HEK293T (cell line): ENCODE data around the gene ACAT2.
"Not testable (repeated sequence)": the region's sequence is repeated elsewhere in the genome, so short reads cannot be mapped to it uniquely, and the experiment has no call there.

Experiments used
- CTCF ChIA-PET: fragments of 350-600 bp; formaldehyde crosslinking; extraction: SDS; loops from one replicate; lab custom pipeline; 2021; ENCODE audit warnings: antibody characterized with exemption, inconsistent platforms; lab: Yijun Ruan, JAX
- POLR2A ChIA-PET: fragments of 350-600 bp; formaldehyde crosslinking; extraction: SDS; loops from one replicate; lab custom pipeline; 2020; ENCODE audit warnings: antibody characterized with exemption, inconsistent platforms; lab: Yijun Ruan, JAX
- DNase-seq: peaks from one replicate; pipeline ENCODE4 v3.0.0; 2012; ENCODE audit warnings: mixed read lengths; ENCODE audit errors: extremely low spot score
- ARNT ChIP-seq: fragments of 450-650 bp; IDR thresholded peaks from 2 replicates; pipeline ENCODE4 v1.6.1; 2017; ENCODE audit warnings: mild to moderate bottlenecking
- BHLHE40 ChIP-seq: fragments of 450-650 bp; IDR thresholded peaks from 2 replicates; pipeline ENCODE4 v1.6.1; 2016; ENCODE audit warnings: mild to moderate bottlenecking, moderate library complexity, borderline replicate concordance
- CTBP1 ChIP-seq: fragments of 450-650 bp; IDR thresholded peaks from 2 replicates; pipeline ENCODE4 v1.6.1; 2016; ENCODE audit warnings: borderline replicate concordance
- ELF4 ChIP-seq: fragments of 450-650 bp; IDR thresholded peaks from 2 replicates; pipeline ENCODE4 v1.6.1; 2017; ENCODE audit warnings: antibody characterized with exemption
- FOXA1 ChIP-seq: fragments of 450-650 bp; IDR thresholded peaks from 2 replicates; pipeline ENCODE4 v1.6.1; 2016; ENCODE audit warnings: mild to moderate bottlenecking
- FOXK2 ChIP-seq: fragments of 450-650 bp; IDR thresholded peaks from 2 replicates; pipeline ENCODE4 v1.6.1; 2016; ENCODE audit warnings: mild to moderate bottlenecking
- FOXM1 ChIP-seq: fragments of 450-650 bp; IDR thresholded peaks from 2 replicates; pipeline ENCODE4 v1.6.1; 2017; ENCODE audit warnings: mild to moderate bottlenecking, borderline replicate concordance
- HDGF ChIP-seq: fragments of 450-650 bp; IDR thresholded peaks from 2 replicates; pipeline ENCODE4 v1.6.1; 2017; ENCODE audit warnings: antibody characterized with exemption, borderline replicate concordance
- L3MBTL2 ChIP-seq: fragments of 450-650 bp; conservative IDR thresholded peaks from 2 replicates; pipeline ENCODE4 v1.6.1; 2016; ENCODE audit warnings: mild to moderate bottlenecking
- LEF1 ChIP-seq: fragments of 450-650 bp; IDR thresholded peaks from 2 replicates; pipeline ENCODE4 v1.6.1; 2017; ENCODE audit warnings: mild to moderate bottlenecking, borderline replicate concordance
- NFRKB ChIP-seq: fragments of 450-650 bp; IDR thresholded peaks from 2 replicates; pipeline ENCODE4 v1.6.1; 2016; ENCODE audit warnings: mild to moderate bottlenecking, moderate library complexity
- SP1 ChIP-seq: fragments of 450-650 bp; IDR thresholded peaks from 2 replicates; pipeline ENCODE4 v1.6.1; 2017
- SUZ12 ChIP-seq: fragments of 450-650 bp; IDR thresholded peaks from 2 replicates; pipeline ENCODE4 v1.6.1; 2016; ENCODE audit warnings: mild to moderate bottlenecking
- TARDBP ChIP-seq: fragments of 450-650 bp; IDR thresholded peaks from 2 replicates; pipeline ENCODE4 v1.6.1; 2016
- ZNF384 ChIP-seq: fragments of 450-650 bp; IDR thresholded peaks from 2 replicates; pipeline ENCODE4 v1.6.1; 2016
- TF ChIP-seq, protein P1 (sequence below): fragments of 450-650 bp; IDR thresholded peaks from 2 replicates; pipeline ENCODE4 v1.6.1; 2016

Gene ACAT2

DNA sequence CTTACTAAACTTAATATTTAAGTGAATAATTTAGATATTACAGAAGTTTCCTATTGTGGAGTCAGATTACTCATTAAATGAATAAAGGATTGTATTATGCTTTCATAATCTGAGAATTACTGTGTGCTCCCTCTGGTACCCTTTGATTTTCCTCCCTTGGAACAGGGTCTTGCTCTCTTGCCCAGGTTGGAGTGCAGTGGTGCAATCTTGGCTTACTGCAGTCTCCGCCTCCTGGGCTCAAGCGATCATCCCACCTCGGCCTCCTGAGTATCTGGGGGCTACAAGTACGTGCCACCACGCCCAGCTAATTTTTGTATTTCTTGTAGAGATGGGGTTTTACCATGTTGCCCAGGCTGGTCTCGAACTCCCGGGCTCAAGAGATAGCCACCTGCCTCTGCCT is 24.9 kb upstream of the ACAT2 start:
- ChIA-PET CTCF (interaction anchor here (1.2 kb wide), 1 partner anchor 8 kb away, joined by 3 read pairs; no protein-coding TSS in a partner anchor), POLR2A (interaction anchor here (0.6 to 2.4 kb wide), 3 partner anchors 10 to 79 kb away, joined by 3 to 24 read pairs (median 3); partner anchors contain the start of gene WTAP)
- no peak for DNase-seq
- no peak for TF ChIP-seq LEF1
- no peak for TF ChIP-seq CTBP1
- TF ChIP-seq ARNT = no peak
- no peak for TF ChIP-seq FOXK2
- no peak for TF ChIP-seq SP1
- TF ChIP-seq, protein P1, sequence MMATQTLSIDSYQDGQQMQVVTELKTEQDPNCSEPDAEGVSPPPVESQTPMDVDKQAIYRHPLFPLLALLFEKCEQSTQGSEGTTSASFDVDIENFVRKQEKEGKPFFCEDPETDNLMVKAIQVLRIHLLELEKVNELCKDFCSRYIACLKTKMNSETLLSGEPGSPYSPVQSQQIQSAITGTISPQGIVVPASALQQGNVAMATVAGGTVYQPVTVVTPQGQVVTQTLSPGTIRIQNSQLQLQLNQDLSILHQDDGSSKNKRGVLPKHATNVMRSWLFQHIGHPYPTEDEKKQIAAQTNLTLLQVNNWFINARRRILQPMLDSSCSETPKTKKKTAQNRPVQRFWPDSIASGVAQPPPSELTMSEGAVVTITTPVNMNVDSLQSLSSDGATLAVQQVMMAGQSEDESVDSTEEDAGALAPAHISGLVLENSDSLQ = no peak
- TF ChIP-seq FOXM1 = no peak

DNA sequence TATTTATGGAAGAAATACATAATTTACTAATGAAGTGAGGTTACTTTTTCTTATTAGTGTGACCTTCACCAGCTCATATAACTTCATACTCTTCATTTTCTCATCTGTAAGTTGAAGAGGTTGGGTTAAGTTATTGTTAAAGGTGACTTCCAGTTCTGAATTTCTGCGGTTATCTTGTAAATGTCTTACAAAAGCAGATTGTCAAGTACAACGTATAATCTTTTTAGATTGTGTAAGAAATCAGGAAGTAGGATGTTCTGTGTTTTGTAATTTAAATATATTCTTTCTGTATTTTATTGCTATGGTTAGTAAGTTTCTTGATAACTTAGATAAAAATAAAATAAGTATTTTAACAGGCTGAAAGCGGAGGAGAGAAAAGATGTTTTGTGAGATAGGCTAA is 22.5 kb upstream of the ACAT2 start:
- ChIA-PET CTCF (no interaction called here), POLR2A (no interaction called here)
- TF ChIP-seq BHLHE40 (no peak), SUZ12 (no peak), CTBP1 (no peak), FOXK2 (no peak)
- DNase-seq = no peak

GRCh38 chr6:159742165-159742564 is 19.7 kb upstream of the ACAT2 start:
- CTCF ChIA-PET = no interaction called here
- POLR2A ChIA-PET = no interaction called here
- no peak for TF ChIP-seq SP1
- no peak for TF ChIP-seq LEF1
- no peak for TF ChIP-seq FOXK2
- no peak for TF ChIP-seq CTBP1
- no peak for TF ChIP-seq ELF4
- TF ChIP-seq, protein P1 = no peak
- no peak for TF ChIP-seq L3MBTL2
- TF ChIP-seq FOXM1 = no peak
- TF ChIP-seq HDGF = no peak
- TF ChIP-seq BHLHE40 = no peak
- TF ChIP-seq FOXA1 = no peak
- TF ChIP-seq ARNT = no peak
- TF ChIP-seq ZNF384 = no peak
- no peak for TF ChIP-seq TARDBP
- no peak for TF ChIP-seq NFRKB
- TF ChIP-seq SUZ12 = no peak
- no peak for DNase-seq

- TF ChIP-seq, protein P1 = no peak
- no peak for TF ChIP-seq FOXM1
- POLR2A ChIA-PET = no interaction called here
- CTCF ChIA-PET = no interaction called here
- DNase-seq = no peak
Measured at GRCh38 chr6:159745081-159745480, 16.8 kb upstream of the ACAT2 start.

DNA sequence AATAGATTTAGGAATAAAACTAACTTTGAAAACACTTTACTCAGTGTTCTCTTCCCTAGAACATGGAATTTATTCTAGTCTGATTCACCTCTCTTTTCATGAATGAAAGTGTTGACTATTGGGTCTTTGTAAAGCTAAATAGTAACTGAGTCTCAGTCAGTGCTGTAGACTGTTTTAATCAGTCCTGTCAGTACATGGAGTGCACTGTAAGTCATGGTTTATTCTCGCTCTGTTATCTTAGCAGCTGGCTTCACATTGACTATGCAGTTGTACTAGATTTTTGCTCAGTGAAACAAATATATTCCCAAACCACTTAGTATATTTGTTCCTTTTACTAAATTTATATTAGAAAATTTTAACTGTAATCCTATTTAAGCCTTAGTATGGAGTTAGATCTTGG is 15.1 kb upstream of the ACAT2 start:
- ChIA-PET CTCF (no interaction called here), POLR2A (no interaction called here)
- no peak for DNase-seq
- TF ChIP-seq ELF4 (no peak), TARDBP (no peak), LEF1 (no peak), ARNT (no peak), ZNF384 (no peak), SUZ12 (no peak), HDGF (no peak), SP1 (no peak), FOXK2 (no peak), L3MBTL2 (no peak), NFRKB (no peak), FOXA1 (no peak), FOXM1 (no peak), CTBP1 (no peak), BHLHE40 (no peak)
- TF ChIP-seq, protein P1 = no peak

DNA sequence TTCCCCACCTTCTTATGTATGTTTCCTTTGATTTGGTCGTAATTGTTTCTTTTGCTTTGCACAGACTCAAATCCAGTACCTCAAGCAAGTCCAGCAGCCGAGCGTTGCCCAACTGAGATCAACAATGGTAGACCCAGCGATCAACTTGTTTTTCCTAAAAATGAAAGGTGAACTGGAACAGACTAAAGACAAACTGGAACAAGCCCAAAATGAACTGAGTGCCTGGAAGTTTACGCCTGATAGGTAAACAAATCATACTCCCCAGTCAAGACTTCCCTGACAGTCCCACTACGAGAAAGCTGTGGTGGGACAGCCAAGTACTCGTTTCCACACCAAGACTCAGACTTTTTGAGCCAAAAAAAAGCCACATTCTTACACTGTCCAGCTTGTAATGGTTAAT is 13.7 kb upstream of the ACAT2 start:
- CTCF ChIA-PET = not testable (repeated sequence)
- POLR2A ChIA-PET = interaction anchor here (1.0 kb wide), 1 partner anchor 42 kb away, joined by 6 read pairs; the partner anchor contains the start of genes MRPL18 and TCP1

More for the DNA sequence above, 13.7 kb upstream of the ACAT2 start:
- not testable (repeated sequence) for DNase-seq
